ENCODE measurements around the gene C4BPB. TPM values are rescaled to one million over a fixed set of nuclear protein-coding genes. Genes with fewer than 3 reads are reported as not detected.
"Not testable (repeated sequence)": the region's sequence is repeated elsewhere in the genome, so short reads cannot be mapped to it uniquely, and the experiment has no call there.

Gene C4BPB, protein sequence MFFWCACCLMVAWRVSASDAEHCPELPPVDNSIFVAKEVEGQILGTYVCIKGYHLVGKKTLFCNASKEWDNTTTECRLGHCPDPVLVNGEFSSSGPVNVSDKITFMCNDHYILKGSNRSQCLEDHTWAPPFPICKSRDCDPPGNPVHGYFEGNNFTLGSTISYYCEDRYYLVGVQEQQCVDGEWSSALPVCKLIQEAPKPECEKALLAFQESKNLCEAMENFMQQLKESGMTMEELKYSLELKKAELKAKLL
- 1 to 10 TPM in 1 of 8 experiments, under 1 TPM in 2, not detected in 5; 0.21 to 1.7 (median 0.81) TPM for total RNA-seq

DNA sequence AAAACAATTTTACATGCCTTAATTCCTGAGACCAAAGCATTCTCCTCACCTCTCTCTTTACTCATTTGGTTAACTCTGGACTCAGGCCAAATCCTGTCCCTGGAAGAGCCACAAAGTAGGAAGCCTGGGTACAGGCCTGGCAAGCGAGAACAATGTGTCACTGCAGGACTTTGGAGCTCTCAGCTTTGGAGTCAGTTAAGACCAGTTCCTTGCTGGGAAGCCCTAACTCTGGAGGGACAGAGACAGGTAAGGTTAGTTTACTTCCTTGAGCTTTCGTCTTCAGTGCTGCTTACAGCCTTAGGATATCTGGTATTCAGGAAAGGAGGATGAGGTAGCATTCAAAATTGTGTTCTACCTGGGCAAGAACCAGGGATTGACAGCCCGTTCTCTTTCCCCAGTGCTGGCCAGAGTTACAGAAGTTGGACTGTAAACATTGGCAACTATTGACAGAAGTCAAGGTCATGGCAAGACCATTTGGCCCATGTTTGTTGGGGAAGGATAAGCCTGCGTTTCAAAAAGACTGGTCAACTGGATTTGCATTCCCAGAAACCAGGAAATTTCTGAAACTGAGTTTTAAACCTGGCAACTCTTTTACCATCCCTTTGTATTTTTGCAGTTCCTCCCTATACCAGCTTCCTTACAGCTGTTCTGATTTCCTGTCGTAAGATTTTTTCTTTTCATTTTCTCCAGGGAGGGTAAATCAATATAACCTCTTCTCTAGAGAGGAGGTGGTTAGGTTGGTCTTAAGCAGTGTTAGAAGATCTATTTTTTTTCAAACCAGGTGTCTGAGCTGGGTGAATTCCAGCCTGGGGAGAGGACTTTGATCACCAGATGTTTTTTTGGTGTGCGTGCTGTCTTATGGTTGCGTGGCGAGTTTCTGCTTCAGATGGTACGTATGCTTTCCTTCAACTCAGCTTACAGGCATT, at the start of gene C4BPB:
TSS of gene C4BPB (plus strand) at position 160 of the 926 bp plus-strand sequence. CDS start at position 832, 672 bp downstream.
- in situ Hi-C loops (cut with MboI; ENCODE audit: low pct_unique_long_range_greater_than_20kb in 2 of 9, low sequenced_read_pairs in 9 of 9, unreplicated experiment in 9 of 9), result loop anchor here in 5 of 9 experiments (25.0 kb wide), 3 partner anchors 173 to 398 kb away; partner anchors contain the start of gene CR1 (in 2 of the 5)
- 60 to 97% (median 81%) methylated on average over 1 to 9 of the region's 9 CpGs; no CpG with 5 or more reads in 1 of the 10 experiments for WGBS, 10 experiments
- no peak within 1 kb of the TSS for H3K27ac ChIP-seq
- H3K4me3 ChIP-seq, result no peak within 1 kb of the TSS
- ATAC-seq (replicated peaks in 6 of 8), result no peak
- no peaks in the 10 kb centered on the region for H3K4me1 ChIP-seq (replicated peaks in 1 of 2)

DNA sequence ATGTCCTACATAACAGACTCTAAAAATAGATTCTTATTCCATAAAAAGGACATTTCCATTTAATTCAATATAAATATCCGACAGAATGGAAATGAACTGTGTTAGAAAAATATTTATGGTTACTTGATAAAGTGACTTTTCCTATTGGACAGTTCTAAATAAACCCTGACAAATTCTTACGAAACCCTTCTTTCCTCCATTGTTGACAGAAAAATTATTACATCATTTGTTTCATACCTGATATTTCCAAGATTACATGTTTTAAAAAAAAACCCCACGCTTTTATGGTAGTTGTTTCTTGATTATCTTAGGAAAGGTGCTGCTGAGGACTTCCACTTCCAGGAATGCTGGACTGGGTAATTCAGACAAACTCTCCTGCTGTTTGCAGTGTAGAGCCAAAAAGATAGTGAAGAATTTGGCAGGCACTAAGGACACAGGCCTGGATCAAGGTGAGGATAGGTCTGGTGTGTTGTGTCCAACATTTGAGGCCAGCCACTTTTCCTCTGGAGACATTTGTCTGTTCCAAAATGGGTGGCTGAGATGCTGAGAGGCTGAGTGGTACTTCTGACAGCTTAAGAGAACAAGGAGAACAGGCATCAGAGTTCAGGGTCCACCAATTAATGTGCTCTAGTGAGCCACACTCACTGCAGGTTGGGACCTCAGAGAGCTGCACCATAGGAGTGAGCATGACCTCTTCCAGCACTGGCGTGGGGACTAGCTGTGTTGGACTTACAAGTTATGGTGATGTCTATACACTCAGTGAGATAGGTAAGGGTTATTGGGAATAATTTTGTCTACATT, 49.1 kb upstream of the C4BPB start:
- in situ Hi-C loops (cut with MboI; ENCODE audit: low pct_unique_long_range_greater_than_20kb in 2 of 9, low sequenced_read_pairs in 9 of 9, unreplicated experiment in 9 of 9), result no loop called here
- H3K27ac ChIP-seq, result no peak overlapping the region
- WGBS, 10 experiments, result 76 to 100% (median 84%) methylated on average over 1 to 4 of the region's 4 CpGs
- ATAC-seq (replicated peaks in 6 of 8), result peak in 1 of 8 experiments; percentile 22
- H3K4me3 ChIP-seq, result no peak overlapping the region
- H3K4me1 ChIP-seq (replicated peaks in 1 of 2), result no peaks in the 10 kb centered on the region

DNA sequence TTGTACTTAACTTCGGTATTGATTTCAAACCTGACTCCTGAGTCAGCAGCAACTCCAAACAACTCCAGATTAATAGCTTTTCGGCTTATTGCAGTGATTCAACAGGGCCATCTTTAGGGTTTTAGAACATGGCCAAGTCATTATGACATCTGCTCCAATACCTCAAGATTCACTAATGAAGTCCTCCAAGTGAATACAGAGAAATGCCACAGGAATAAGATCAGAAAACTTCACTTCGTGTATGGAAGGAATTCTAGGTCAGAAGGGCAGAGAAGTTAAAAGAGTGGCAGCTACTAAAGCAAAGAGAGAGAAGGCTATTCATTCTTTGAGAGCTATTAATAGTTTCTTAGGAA, 48.5 kb upstream of the C4BPB start:
- in situ Hi-C loops (cut with MboI; ENCODE audit: low pct_unique_long_range_greater_than_20kb in 2 of 9, low sequenced_read_pairs in 9 of 9, unreplicated experiment in 9 of 9), result no loop called here
- ATAC-seq (replicated peaks in 6 of 8), result no peak
- no peak overlapping the region for H3K27ac ChIP-seq

DNA sequence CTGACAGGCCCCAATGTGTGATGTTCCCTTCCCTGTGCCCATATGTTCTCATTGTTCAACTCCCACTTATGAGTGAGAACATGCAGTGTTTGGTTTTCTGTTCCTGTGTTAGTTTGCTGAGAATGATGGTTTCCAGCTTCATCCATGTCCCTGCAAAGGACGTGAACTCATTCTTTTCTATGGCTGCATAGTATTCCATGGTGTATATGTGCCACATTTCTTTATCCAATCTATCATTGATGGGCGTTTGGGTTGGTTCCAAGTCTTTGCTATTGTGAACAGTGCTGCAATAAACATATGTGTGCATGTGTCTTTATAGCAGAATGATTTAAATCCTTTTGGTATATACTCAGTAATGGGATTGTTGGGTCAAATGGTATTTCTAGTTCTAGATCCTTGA, 47.3 kb upstream of the C4BPB start:
- 92 to 100% (median 97%) methylated on average over 1 to 2 of the region's 2 CpGs; no CpG with 5 or more reads in 6 of the 10 experiments for whole genome bisulfite sequencing, 10 experiments
- in situ Hi-C loops (cut with MboI; ENCODE audit: low pct_unique_long_range_greater_than_20kb in 2 of 9, low sequenced_read_pairs in 9 of 9, unreplicated experiment in 9 of 9); ATAC-seq (replicated peaks in 6 of 8); H3K27ac ChIP-seq; H3K4me3 ChIP-seq: not testable (repeated sequence)
- H3K4me1 ChIP-seq (replicated peaks in 1 of 2), result peaks cover 0 to 12% of the 10 kb centered on the region in 2 donors

More for the DNA sequence above, 48.5 kb upstream of the C4BPB start:
- H3K4me3 ChIP-seq, result no peak overlapping the region
- H3K4me1 ChIP-seq (replicated peaks in 1 of 2), result no peaks in the 10 kb centered on the region
- 0 to 92% (median 57%) methylated on average over 1 to 3 of the region's 3 CpGs for WGBS, 10 experiments

DNA sequence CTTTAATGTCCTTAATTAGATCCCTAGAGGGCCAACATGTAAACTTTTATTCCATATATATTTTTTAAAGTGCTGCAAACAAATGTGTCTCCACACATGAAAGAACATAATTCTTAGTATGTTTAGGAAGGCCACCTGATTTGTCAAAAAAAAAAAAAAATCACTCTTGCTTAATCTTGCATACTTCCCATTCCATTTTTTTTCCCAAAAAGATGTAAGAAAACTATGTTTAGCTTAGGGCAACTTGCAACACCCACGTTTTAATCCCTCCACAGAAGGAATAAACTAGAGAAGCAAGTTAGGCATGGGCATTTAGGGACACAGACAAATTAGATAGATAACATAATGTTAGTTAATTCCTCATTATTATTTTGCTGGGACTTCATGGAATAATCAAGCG, 43.2 kb upstream of the C4BPB start:
- 17 to 94% (median 69%) methylated on average over 1 to 2 of the region's 2 CpGs; no CpG with 5 or more reads in 2 of the 10 experiments for WGBS, 10 experiments
- H3K4me3 ChIP-seq, result no peak overlapping the region
- H3K27ac ChIP-seq, result no peak overlapping the region
- no peak for ATAC-seq (replicated peaks in 6 of 8)
- in situ Hi-C loops (cut with MboI; ENCODE audit: low pct_unique_long_range_greater_than_20kb in 2 of 9, low sequenced_read_pairs in 9 of 9, unreplicated experiment in 9 of 9), result no loop called here
- peaks cover 17 to 36% of the 10 kb centered on the region in 2 donors for H3K4me1 ChIP-seq (replicated peaks in 1 of 2)

DNA sequence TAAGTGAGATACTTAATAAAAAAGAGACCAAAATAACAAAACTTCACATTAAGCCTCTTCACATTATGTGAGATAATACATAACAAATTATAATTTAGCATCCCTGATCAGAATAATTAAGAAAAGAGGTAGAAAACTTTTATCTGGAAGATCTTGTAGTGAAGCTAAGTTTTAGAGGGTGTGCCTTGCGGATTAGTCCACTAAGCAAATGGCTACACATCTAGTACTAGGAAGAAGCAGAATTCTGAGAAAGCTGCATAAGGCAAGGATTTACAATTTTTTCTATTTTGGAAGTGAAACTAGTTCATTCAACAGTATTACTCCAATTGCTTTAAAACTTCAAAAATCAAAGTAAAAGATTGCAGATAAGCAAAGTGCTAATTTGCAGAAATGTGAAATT, 41.2 kb upstream of the C4BPB start:
- no peak for ATAC-seq (replicated peaks in 6 of 8)
- no peak overlapping the region for H3K4me3 ChIP-seq
- peaks cover 31 to 49% of the 10 kb centered on the region in 2 donors for H3K4me1 ChIP-seq (replicated peaks in 1 of 2)
- 80 to 100% (median 100%) methylated on average over 1 of the region's 1 CpG; no CpG with 5 or more reads in 4 of the 10 experiments for WGBS, 10 experiments
- no peak overlapping the region for H3K27ac ChIP-seq
- in situ Hi-C loops (cut with MboI; ENCODE audit: low pct_unique_long_range_greater_than_20kb in 2 of 9, low sequenced_read_pairs in 9 of 9, unreplicated experiment in 9 of 9), result no loop called here

DNA sequence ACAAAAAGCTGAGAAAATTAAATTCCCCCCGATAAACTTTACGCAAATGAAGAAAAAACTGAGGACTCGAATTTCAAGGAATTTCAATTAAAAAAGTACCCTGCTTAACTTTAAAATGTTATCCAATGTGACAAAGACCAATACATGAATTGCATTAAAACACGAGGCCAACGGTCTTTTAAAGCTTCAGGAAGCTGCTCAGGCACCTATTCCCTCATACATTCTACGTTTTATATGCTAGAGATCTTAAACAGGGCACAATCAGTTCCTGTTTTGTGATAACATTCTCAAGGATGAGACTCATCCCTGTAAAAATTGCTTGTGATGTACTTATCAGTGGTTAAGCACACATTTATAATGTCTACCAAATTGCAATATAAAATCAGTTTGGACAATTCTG, 40.6 kb upstream of the C4BPB start:
- 60 to 92% (median 75%) methylated on average over 1 to 6 of the region's 6 CpGs; no CpG with 5 or more reads in 1 of the 10 experiments for WGBS, 10 experiments
- no peak for ATAC-seq (replicated peaks in 6 of 8)
- H3K4me1 ChIP-seq (replicated peaks in 1 of 2), result peaks cover 31 to 49% of the 10 kb centered on the region in 2 donors
- H3K27ac ChIP-seq, result no peak overlapping the region
- in situ Hi-C loops (cut with MboI; ENCODE audit: low pct_unique_long_range_greater_than_20kb in 2 of 9, low sequenced_read_pairs in 9 of 9, unreplicated experiment in 9 of 9), result no loop called here
- no peak overlapping the region for H3K4me3 ChIP-seq

DNA sequence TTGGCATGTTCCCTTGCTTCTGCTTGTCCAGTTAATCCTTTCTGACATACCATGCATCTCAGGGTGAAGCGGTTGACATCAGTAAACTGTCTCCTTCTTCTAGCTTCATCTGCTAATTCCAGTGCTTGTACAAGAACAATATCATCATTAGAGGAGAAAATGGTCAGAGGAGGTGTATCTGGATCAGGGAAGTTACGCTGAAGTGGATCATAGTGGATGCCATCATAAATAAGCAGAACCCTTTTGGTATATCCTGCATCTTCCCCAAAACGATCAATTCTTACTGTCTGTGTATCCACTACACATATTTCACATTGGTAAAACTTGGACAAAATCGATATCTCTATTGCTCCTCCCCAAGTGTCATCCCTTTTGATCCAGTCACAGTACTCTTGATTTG, 39.6 kb upstream of the C4BPB start:
- Histone ChIP-seq H3K4me1 (replicated peaks in 1 of 2) (peaks cover 31 to 49% of the 10 kb centered on the region in 2 donors), H3K27ac (no peak overlapping the region), H3K4me3 (no peak overlapping the region)
- no peak for ATAC-seq (replicated peaks in 6 of 8)
- WGBS, 10 experiments, result 60 to 100% (median 95%) methylated on average over 1 to 4 of the region's 4 CpGs; no CpG with 5 or more reads in 1 of the 10 experiments
- in situ Hi-C loops (cut with MboI; ENCODE audit: low pct_unique_long_range_greater_than_20kb in 2 of 9, low sequenced_read_pairs in 9 of 9, unreplicated experiment in 9 of 9), result no loop called here

DNA sequence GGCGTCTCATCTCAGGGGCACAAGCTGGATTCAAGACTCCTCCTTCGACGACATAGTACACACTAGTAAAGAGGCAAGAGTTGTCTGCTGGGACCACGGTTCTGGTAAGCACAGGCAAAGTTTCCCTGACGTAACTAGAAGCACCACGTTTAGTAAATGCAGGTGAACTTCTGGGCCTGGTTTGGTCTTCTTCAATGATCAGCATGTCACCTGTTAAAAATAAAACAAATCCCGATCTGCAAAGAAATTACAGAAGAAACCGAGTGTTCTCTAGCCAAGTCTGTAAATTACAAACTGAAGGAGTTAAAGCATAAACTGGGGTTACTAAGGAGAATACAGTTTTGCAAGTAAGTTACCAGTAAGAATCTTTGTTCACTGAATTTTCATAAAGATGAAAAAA, 39.1 kb upstream of the C4BPB start:
- peak overlapping the region; percentile 79 to 100 (median 98) for H3K4me3 ChIP-seq
- WGBS, 10 experiments, result 6 to 63% (median 50%) methylated on average over 2 to 8 of the region's 8 CpGs
- H3K4me1 ChIP-seq (replicated peaks in 1 of 2), result peaks cover 31 to 49% of the 10 kb centered on the region in 2 donors
- in situ Hi-C loops (cut with MboI; ENCODE audit: low pct_unique_long_range_greater_than_20kb in 2 of 9, low sequenced_read_pairs in 9 of 9, unreplicated experiment in 9 of 9), result no loop called here
- H3K27ac ChIP-seq, result no peak overlapping the region
- no peak for ATAC-seq (replicated peaks in 6 of 8)

DNA sequence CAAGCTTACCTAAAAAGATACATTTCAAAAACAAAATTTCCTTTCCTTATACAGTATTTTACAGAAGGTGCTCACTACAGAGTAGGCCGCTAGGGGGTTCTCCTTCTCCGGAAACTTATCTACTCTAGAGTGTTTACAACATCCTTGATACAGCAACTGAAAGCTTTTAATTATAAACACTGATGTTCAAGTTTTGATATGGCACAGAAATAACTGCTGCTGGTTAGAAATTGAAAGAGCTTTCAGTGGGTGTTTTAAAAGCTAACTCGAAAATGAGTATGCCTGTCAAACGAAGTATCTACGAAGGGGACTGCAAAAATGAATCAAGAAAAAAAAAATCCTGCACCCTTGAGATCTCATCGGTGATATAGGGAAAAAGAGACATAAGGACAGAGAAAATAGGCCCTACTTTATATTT, 38.7 kb upstream of the C4BPB start:
- ATAC-seq (replicated peaks in 6 of 8), result no peak

DNA sequence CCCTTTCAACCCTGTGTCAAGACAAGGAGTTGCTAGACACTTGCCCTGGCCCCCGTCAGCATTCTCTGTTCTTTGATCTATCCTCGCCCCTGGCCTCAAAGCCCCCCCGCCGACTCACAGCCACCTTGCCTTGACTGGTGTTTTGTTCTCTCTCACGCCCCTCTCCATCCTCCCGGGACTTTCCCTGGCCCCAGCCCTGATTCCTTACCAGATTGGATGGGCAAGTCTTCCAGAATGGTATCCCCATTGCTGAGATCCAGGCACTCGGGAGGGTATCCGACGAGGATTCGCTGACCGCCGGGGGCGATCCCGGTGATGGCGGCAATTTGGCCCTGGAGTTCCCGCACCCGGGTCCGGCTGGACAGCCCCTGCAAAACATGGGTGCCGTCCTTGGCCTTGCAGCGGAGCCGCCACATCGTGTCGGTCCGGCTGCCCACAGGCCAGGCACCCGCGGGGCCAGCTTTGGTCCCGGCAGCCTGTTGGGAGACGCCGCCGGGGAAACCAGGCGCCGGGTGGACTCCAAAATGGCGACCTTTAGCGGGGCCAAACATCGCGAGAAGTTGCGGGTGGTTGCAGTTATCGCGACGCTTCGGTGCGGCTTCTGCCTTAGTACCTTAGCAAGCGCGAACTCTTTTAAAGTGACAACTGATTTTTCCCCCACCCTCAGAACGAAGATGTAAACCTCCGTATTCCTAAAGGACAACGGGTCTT, 38.0 kb upstream of the C4BPB start:
- in situ Hi-C loops (cut with MboI; ENCODE audit: low pct_unique_long_range_greater_than_20kb in 2 of 9, low sequenced_read_pairs in 9 of 9, unreplicated experiment in 9 of 9), result no loop called here
- Histone ChIP-seq H3K4me1 (replicated peaks in 1 of 2) (peaks cover 31 to 44% of the 10 kb centered on the region in 2 donors), H3K27ac (peak overlapping the region; percentile 90), H3K4me3 (peak overlapping the region; percentile 79 to 100 (median 98))
- WGBS, 10 experiments, result 0 to 20% (median 1%) methylated on average over 1 to 44 of the region's 47 CpGs; no CpG with 5 or more reads in 2 of the 10 experiments
- peak; percentile 31 to 55 (median 42) for ATAC-seq (replicated peaks in 6 of 8)

More for the DNA sequence above, 38.7 kb upstream of the C4BPB start:
- Histone ChIP-seq H3K4me1 (replicated peaks in 1 of 2) (peaks cover 31 to 49% of the 10 kb centered on the region in 2 donors), H3K4me3 (peak overlapping the region; percentile 79 to 100 (median 98)), H3K27ac (peak overlapping the region; percentile 90)
- 0 to 4% (median 0%) methylated on average over 4 to 6 of the region's 6 CpGs for WGBS, 10 experiments
- in situ Hi-C loops (cut with MboI; ENCODE audit: low pct_unique_long_range_greater_than_20kb in 2 of 9, low sequenced_read_pairs in 9 of 9, unreplicated experiment in 9 of 9), result no loop called here
